Heart right ventricle (tissue), 16 donors: ENCODE results near the gene WDR45B. TPM values are rescaled to one million over a fixed set of nuclear protein-coding genes. Genes with fewer than 3 reads are reported as not detected.

Experiments used
- ATAC-seq, 8 donors: fragments of 200-7000 bp; cut with Tn5 transposase; one replicate each; pipeline ENCODE4 v1.9.1; 2020; ENCODE audit warnings: mild to moderate bottlenecking in 8 of 8, moderate library complexity in 8 of 8, moderate number of reproducible peaks in 1 of 8
- DNase-seq, 2 donors: peaks; one replicate each; pipeline ENCODE4 v3.0.0-alpha.2; 2020
- H3K27ac ChIP-seq, 10 donors: fragments of 200-600 bp; sonication (generic) in 2 of 10; one replicate each; pipeline versions ENCODE4 v1.5.0 to v1.8.0; 2020 to 2022; ENCODE audit warnings: mild to moderate bottlenecking in 3 of 10
- H3K27me3 ChIP-seq, 7 donors: fragments of 200-600 bp; one replicate each; pipeline ENCODE4 v1.8.0; 2021 to 2022; ENCODE audit warnings: mild to moderate bottlenecking in 2 of 7
- H3K36me3 ChIP-seq, 9 donors: fragments of 200-600 bp; sonication (generic) in 1 of 9; one replicate each; pipeline versions ENCODE4 v1.5.0 to v1.8.0; 2020 to 2022; ENCODE audit warnings: mild to moderate bottlenecking in 2 of 9
- H3K4me1 ChIP-seq, 9 donors: fragments of 200-600 bp; sonication (generic) in 1 of 9; one replicate each; pipeline versions ENCODE4 v1.5.0 to v1.8.0; 2020 to 2022; ENCODE audit warnings: mild to moderate bottlenecking in 4 of 9
- H3K4me3 ChIP-seq, 10 donors: fragments of 200-600 bp; sonication (generic) in 2 of 10; one replicate each; pipeline versions ENCODE4 v1.5.0 to v1.8.0; 2020 to 2022; ENCODE audit warnings: mild to moderate bottlenecking in 7 of 10, moderate library complexity in 2 of 10
- H3K9me3 ChIP-seq, 11 donors: fragments of 200-600 bp in 10 of 11; sonication (generic) in 2 of 11; one replicate each; pipeline versions ENCODE4 v1.5.0 to v1.8.0; 2013 to 2022; ENCODE audit warnings: mild to moderate bottlenecking in 2 of 11, control low read depth in 1 of 11, moderate library complexity in 1 of 11
- CTCF ChIP-seq, 9 donors: fragments of 200-600 bp; sonication (generic) in 2 of 9; IDR thresholded peaks; one replicate each; pipeline versions ENCODE4 v1.5.0 to v1.8.0; 2021 to 2022; ENCODE audit warnings: antibody characterized with exemption in 9 of 9, mild to moderate bottlenecking in 5 of 9, moderate library complexity in 1 of 9
- WGBS, 2 donors: extraction: QIAGEN DNeasy Blood & Tissue Kit; methylation state at CpG; one replicate each; pipeline ENCODE4 v1.1.7; 2013; ENCODE audit warnings: inconsistent platforms in 1 of 2; 5-methylcytosine and 5-hydroxymethylcytosine counted together
- intact Hi-C, 10 donors: fragments of 100-400 bp; cut with DNase I; formaldehyde crosslinking; loops; one replicate each; pipeline versions ENCODE4 v1.11.1 to v1.14.2; 2022
- polyA plus RNA-seq, 2 donors: library from polyadenylated mRNA; stranded (reverse); fragments of 200-250 nt; gene quantifications; one replicate each; pipeline ENCODE4 v1.2.3, GENCODE V29; 2013
- total RNA-seq, 10 donors: library from RNA; stranded (reverse); fragmentation: NEBNext Ultra II Directional in 3 of 10; extraction: Animal tissue kit (Norgen Biotek cat#: 25700) in 3 of 10; gene quantifications; one replicate each; pipeline versions ENCODE4 v1.2.1 to v1.2.4, GENCODE V29; 2021 to 2023
- donor health status: Arrhythmogenic right ventricular cardiomyopathy.
- donor health status: ischemic (EF 13 %, LVEDD 7.1; RV severe dilation, severe dysfunction).
- donor health status: healthy with polysubstance abuse.
- donor health status: DM: no; HTN: yes; CAD: no.
- donor health status: DM: no; HTN: no; CAD: no.
- donor health status: ischemic (EF 25% LVEDD 6.9; RV normal size, moderate dysfunction).
- donor health status: ischemic (EF 25% LVEDD 5.7; RV mildly dilated, moderate dysfunction).
- donor health status: healthy.
- donor health status: DM: yes; HTN: yes; CAD: no.
- donor health status: Ischemic cardiomyopathy.
- donor health status: ischemic (EF 35%, LVEDD 5.7; RV mildly dilated, moderate dysfunction).
- donor health status: nonischemic (EF 11% LVEDD 7.7; RV severe dilation, severe dysfunction).
- donor health status: DM: yes; HTN: yes; CAD: no.
- donor health status: PGD.
- donor health status: ischemic (EF 29% LVEDD 5.4; RV normal size, mild dysfunction).
- donor health status: nonischemic (EF 23%, LVEDD 6.1; RV moderate dilation, normal function).

WDR45B gene
- total and polyA plus RNA-seq, 12 donors, result 23.3 to 45.5 (median 39.7) TPM

DNA sequence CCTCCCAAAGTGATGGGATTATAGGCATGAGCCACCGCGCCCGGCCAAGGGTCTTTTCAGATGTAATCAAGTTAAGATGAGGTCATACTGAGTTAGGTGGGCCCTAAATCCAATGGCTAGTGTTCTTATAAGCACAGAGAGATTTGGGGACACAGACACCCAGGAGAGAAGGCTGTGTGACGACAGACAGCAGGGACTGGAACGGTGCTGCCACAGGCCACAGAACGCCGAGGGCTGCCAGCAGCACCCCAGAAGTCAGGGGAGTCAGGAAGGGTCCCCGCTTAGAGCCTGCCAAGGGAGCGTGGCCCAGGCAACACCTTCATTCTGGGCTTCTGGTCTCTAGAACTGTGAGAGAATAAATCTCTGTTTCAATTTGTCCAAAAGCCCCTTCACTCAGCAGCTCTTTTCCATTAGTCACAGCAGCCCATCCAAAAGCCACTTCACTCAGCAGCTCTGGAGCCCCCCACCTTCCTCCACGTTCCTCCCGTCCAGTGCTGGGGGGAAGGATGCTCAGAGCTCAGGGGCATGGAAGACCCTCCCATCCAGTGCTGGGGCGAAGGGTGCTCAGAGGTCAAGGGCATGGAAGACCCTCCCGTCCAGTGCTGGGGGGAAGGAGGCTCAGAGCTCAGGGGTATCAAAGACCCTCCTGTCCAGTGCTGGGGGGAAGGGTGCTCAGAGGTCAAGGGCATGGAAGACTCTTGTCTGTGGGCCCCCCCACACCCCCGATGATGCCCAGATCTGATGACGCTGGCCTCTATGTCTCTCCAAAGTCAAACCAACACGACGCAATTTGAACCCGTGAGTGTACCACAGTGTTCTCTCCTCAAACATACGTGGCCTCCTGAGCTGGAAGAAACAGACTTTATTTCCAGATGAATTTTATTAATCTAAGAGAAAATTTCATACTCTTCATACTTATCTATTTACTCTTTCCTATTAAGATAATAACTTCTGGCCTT lies 38.4 kb upstream of the WDR45B start:
- TF ChIP-seq CTCF (IDR thresholded peaks at IDR 0.05), result no peak
- peak in 3 of 8 donors; percentile 24 to 50 (median 27) for ATAC-seq
- intact Hi-C loops, result no loop called here
- Histone ChIP-seq H3K27me3 (no peaks in the 10 kb centered on the region), H3K9me3 (peaks cover 0 to 10% (median 5%) of the 10 kb centered on the region in 11 donors), H3K27ac (peak overlapping the region in 6 of 10 donors; percentile 1 to 86 (median 58)), H3K4me1 (peaks cover 0 to 19% (median 0%) of the 10 kb centered on the region in 9 donors), H3K4me3 (no peak overlapping the region), H3K36me3 (peaks cover 0 to 11% (median 0%) of the 10 kb centered on the region in 9 donors)
- 92 to 93% methylated on average over 19 of the region's 19 CpGs for WGBS, 2 donors
- DNase-seq, result no peak

DNA sequence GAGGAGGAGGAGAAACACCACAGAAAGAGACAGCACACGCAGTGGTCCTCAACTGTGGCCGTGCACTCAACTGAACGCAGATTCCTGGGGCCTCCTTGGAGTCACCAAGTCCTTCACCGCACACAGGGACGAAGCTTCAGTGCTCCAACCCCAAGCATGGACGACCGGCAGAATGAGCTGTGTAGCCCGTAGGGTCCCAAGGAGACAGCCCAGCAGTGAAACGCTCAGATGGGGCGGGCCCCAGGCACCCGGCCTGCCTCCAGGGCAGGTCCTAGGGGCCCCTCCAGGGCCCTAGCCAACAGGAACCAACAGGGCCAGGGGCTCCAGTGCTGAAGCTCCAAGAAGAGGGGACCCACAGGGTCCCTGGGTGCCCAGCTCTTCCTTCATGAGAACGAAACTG lies 37.0 kb upstream of the WDR45B start:
- intact Hi-C loops, result no loop called here
- DNase-seq, result no peak
- Histone ChIP-seq H3K4me1 (peaks cover 0 to 19% (median 0%) of the 10 kb centered on the region in 9 donors), H3K4me3 (no peak overlapping the region), H3K9me3 (peaks cover 0 to 18% (median 10%) of the 10 kb centered on the region in 11 donors), H3K27me3 (no peaks in the 10 kb centered on the region), H3K27ac (peak overlapping the region in 1 of 10 donors; percentile 86), H3K36me3 (peaks cover 0 to 8% (median 0%) of the 10 kb centered on the region in 9 donors)
- ATAC-seq, result no peak
- WGBS, 2 donors, result 96% methylated on average over 12 of the region's 12 CpGs
- no peak for TF ChIP-seq CTCF (IDR thresholded peaks at IDR 0.05)

DNA sequence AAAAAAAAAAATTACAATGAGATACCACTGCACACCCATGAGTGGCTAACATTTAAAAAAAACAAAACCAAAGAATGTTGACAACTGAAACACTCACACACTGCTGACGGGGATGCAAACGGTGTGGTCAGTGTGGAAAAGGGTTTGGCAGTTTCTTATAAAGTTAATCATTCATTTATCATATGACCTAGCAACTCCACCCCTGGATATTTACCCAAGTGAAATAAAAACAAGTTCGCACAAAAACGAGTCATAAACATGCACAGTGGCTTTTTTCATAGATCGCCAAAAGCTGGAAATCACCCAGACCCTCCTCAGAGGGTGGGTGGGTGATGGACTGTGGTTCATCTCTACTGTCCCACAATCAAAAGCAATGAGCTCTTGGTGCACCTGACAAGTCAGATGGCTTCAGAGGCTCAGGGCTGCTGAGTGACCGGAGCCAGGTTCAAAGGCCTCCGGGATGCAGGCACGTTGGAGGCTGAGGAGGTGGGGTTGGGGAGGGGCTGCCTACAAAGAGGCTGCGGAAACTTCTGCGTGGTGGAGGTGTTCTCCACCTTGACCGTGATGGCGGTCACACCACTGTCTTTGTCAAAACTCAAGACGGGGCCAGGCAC lies 36.1 kb upstream of the WDR45B start:
- Histone ChIP-seq H3K36me3 (peaks cover 0 to 8% (median 0%) of the 10 kb centered on the region in 9 donors), H3K4me1 (peaks cover 0 to 19% (median 0%) of the 10 kb centered on the region in 9 donors), H3K4me3 (no peak overlapping the region), H3K9me3 (peaks cover 0 to 18% (median 10%) of the 10 kb centered on the region in 11 donors), H3K27me3 (no peaks in the 10 kb centered on the region), H3K27ac (no peak overlapping the region)
- DNase-seq (no peak), ATAC-seq (no peak)
- 89 to 90% methylated on average over 13 of the region's 13 CpGs for WGBS, 2 donors
- no peak for TF ChIP-seq CTCF (IDR thresholded peaks at IDR 0.05)
- intact Hi-C loops, result no loop called here

- no peak for TF ChIP-seq CTCF (IDR thresholded peaks at IDR 0.05)
- peaks cover 0 to 19% (median 0%) of the 10 kb centered on the region in 9 donors for H3K4me1 ChIP-seq
- no peak overlapping the region for H3K27ac ChIP-seq
- intact Hi-C loops, result no loop called here
- H3K36me3 ChIP-seq, result peaks cover 0 to 8% (median 0%) of the 10 kb centered on the region in 9 donors
- ATAC-seq, result no peak
- DNase-seq, result no peak
- peaks cover 0 to 18% (median 10%) of the 10 kb centered on the region in 11 donors for H3K9me3 ChIP-seq
- WGBS, 2 donors, result 92 to 100% methylated on average over 1 of the region's 1 CpG
- no peaks in the 10 kb centered on the region for H3K27me3 ChIP-seq
- no peak overlapping the region for H3K4me3 ChIP-seq
Observed at GRCh38 chr17:82683534-82683933, 35.3 kb upstream of the WDR45B start.
